Ishikawa (cell line): ENCODE data around the gene RAG2.

Source experiments
- CREB1 ChIP-seq: IDR thresholded peaks from 2 replicates; pipeline ENCODE4 v1.6.1; 2012; ENCODE audit warnings: low read depth
- EGR1 ChIP-seq: IDR thresholded peaks from 2 replicates; pipeline ENCODE4 v1.6.1; 2012
- EP300 ChIP-seq: IDR thresholded peaks from 2 replicates; pipeline ENCODE4 v1.6.1; 2012; ENCODE audit warnings: borderline replicate concordance
- FOXM1 ChIP-seq: IDR thresholded peaks from 2 replicates; pipeline ENCODE4 v1.6.1; 2012; ENCODE audit warnings: low read depth, borderline replicate concordance
- RAD21 ChIP-seq: IDR thresholded peaks from 2 replicates; pipeline ENCODE4 v1.6.1; 2012; ENCODE audit warnings: low read depth
- TAF1 ChIP-seq: IDR thresholded peaks from 2 replicates; pipeline ENCODE4 v1.6.1; 2012; ENCODE audit warnings: low read depth, mild to moderate bottlenecking
- TEAD4 ChIP-seq: IDR thresholded peaks from 2 replicates; pipeline ENCODE4 v1.6.1; 2012
- YY1 ChIP-seq: IDR thresholded peaks from 2 replicates; pipeline ENCODE4 v1.6.1; 2012; ENCODE audit warnings: low read depth
- TF ChIP-seq, protein P1 (sequence below): IDR thresholded peaks from 2 replicates; pipeline ENCODE4 v1.6.1; 2012
- TF ChIP-seq, protein P2 (sequence below): IDR thresholded peaks from 2 replicates; pipeline ENCODE4 v1.6.1; 2012; ENCODE audit warnings: low read depth, mild to moderate bottlenecking
- TF ChIP-seq, protein P3 (sequence below): IDR thresholded peaks from 2 replicates; pipeline ENCODE4 v1.6.1; 2012

DNA sequence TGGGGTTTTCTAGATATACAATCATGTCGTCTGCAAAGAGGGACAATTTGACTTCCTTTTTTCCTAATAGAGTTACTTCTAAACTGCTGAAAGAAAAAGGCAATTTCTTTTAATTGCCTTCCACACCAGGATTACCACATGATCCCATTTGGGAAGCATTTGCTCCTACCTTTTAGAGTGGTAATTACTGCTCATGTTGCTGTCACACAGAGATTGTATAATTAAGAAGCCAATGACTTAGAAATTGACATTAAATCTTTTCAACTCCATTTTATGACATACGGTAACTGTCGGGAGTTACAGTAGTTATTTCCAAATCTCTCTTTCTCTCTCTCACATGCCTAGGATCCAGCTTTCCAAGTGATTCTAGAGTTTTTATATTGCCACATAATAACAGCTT is 17.8 kb upstream of the RAG2 start:
- no peak for TF ChIP-seq TAF1
- TF ChIP-seq, protein P1, sequence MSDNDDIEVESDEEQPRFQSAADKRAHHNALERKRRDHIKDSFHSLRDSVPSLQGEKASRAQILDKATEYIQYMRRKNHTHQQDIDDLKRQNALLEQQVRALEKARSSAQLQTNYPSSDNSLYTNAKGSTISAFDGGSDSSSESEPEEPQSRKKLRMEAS, result no peak
- TF ChIP-seq TEAD4, result no peak
- TF ChIP-seq, protein P2, sequence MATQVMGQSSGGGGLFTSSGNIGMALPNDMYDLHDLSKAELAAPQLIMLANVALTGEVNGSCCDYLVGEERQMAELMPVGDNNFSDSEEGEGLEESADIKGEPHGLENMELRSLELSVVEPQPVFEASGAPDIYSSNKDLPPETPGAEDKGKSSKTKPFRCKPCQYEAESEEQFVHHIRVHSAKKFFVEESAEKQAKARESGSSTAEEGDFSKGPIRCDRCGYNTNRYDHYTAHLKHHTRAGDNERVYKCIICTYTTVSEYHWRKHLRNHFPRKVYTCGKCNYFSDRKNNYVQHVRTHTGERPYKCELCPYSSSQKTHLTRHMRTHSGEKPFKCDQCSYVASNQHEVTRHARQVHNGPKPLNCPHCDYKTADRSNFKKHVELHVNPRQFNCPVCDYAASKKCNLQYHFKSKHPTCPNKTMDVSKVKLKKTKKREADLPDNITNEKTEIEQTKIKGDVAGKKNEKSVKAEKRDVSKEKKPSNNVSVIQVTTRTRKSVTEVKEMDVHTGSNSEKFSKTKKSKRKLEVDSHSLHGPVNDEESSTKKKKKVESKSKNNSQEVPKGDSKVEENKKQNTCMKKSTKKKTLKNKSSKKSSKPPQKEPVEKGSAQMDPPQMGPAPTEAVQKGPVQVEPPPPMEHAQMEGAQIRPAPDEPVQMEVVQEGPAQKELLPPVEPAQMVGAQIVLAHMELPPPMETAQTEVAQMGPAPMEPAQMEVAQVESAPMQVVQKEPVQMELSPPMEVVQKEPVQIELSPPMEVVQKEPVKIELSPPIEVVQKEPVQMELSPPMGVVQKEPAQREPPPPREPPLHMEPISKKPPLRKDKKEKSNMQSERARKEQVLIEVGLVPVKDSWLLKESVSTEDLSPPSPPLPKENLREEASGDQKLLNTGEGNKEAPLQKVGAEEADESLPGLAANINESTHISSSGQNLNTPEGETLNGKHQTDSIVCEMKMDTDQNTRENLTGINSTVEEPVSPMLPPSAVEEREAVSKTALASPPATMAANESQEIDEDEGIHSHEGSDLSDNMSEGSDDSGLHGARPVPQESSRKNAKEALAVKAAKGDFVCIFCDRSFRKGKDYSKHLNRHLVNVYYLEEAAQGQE, result no peak
- TF ChIP-seq YY1, result no peak
- TF ChIP-seq EGR1, result no peak
- no peak for TF ChIP-seq FOXM1
- TF ChIP-seq RAD21, result no peak
- TF ChIP-seq EP300, result no peak
- TF ChIP-seq, protein P3, sequence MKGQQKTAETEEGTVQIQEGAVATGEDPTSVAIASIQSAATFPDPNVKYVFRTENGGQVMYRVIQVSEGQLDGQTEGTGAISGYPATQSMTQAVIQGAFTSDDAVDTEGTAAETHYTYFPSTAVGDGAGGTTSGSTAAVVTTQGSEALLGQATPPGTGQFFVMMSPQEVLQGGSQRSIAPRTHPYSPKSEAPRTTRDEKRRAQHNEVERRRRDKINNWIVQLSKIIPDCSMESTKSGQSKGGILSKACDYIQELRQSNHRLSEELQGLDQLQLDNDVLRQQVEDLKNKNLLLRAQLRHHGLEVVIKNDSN, result no peak
- TF ChIP-seq CREB1, result no peak
